Measurements from ENCODE around the gene OR6M1.

GRCh38 chr11:123797541-123797940, 8.6 kb downstream of the OR6M1 start:
- TF ChIP-seq, protein P1, sequence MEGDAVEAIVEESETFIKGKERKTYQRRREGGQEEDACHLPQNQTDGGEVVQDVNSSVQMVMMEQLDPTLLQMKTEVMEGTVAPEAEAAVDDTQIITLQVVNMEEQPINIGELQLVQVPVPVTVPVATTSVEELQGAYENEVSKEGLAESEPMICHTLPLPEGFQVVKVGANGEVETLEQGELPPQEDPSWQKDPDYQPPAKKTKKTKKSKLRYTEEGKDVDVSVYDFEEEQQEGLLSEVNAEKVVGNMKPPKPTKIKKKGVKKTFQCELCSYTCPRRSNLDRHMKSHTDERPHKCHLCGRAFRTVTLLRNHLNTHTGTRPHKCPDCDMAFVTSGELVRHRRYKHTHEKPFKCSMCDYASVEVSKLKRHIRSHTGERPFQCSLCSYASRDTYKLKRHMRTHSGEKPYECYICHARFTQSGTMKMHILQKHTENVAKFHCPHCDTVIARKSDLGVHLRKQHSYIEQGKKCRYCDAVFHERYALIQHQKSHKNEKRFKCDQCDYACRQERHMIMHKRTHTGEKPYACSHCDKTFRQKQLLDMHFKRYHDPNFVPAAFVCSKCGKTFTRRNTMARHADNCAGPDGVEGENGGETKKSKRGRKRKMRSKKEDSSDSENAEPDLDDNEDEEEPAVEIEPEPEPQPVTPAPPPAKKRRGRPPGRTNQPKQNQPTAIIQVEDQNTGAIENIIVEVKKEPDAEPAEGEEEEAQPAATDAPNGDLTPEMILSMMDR (tag by site-specific recombination; IDR thresholded peaks at IDR 0.05), result no peak
- no peak for TF ChIP-seq ZNF341 (tag by site-specific recombination; IDR thresholded peaks at IDR 0.05; ENCODE audit: low read depth)
- TF ChIP-seq, protein P2, sequence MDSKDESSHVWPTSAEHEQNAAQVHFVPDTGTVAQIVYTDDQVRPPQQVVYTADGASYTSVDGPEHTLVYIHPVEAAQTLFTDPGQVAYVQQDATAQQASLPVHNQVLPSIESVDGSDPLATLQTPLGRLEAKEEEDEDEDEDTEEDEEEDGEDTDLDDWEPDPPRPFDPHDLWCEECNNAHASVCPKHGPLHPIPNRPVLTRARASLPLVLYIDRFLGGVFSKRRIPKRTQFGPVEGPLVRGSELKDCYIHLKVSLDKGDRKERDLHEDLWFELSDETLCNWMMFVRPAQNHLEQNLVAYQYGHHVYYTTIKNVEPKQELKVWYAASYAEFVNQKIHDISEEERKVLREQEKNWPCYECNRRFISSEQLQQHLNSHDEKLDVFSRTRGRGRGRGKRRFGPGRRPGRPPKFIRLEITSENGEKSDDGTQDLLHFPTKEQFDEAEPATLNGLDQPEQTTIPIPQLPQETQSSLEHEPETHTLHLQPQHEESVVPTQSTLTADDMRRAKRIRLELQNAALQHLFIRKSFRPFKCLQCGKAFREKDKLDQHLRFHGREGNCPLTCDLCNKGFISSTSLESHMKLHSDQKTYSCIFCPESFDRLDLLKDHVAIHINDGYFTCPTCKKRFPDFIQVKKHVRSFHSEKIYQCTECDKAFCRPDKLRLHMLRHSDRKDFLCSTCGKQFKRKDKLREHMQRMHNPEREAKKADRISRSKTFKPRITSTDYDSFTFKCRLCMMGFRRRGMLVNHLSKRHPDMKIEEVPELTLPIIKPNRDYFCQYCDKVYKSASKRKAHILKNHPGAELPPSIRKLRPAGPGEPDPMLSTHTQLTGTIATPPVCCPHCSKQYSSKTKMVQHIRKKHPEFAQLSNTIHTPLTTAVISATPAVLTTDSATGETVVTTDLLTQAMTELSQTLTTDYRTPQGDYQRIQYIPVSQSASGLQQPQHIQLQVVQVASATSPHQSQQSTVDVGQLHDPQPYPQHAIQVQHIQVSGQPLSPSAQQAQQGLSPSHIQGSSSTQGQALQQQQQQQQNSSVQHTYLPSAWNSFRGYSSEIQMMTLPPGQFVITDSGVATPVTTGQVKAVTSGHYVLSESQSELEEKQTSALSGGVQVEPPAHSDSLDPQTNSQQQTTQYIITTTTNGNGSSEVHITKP (tag by site-specific recombination; IDR thresholded peaks at IDR 0.05), result no peak
- TF ChIP-seq ZNF394 (tag by site-specific recombination; IDR thresholded peaks at IDR 0.05; ENCODE audit: borderline replicate concordance), result no peak
- TF ChIP-seq MZF1 (tag by site-specific recombination; IDR thresholded peaks at IDR 0.05; ENCODE audit: borderline replicate concordance), result no peak
- no peak for TF ChIP-seq ZNF214 (tag by site-specific recombination; IDR thresholded peaks at IDR 0.05; ENCODE audit: borderline replicate concordance)
- TF ChIP-seq ZBTB20 (tag by site-specific recombination; IDR thresholded peaks at IDR 0.05), result no peak
- TF ChIP-seq KLF16 (tag by site-specific recombination; IDR thresholded peaks at IDR 0.05), result no peak
- no peak for TF ChIP-seq ZNF274 (IDR thresholded peaks at IDR 0.05; ENCODE audit: low read length)
- no peak for TF ChIP-seq ZNF274 (tag by site-specific recombination; IDR thresholded peaks at IDR 0.05; ENCODE audit: borderline replicate concordance)
- TF ChIP-seq ZFP41 (tag by site-specific recombination; IDR thresholded peaks at IDR 0.05; ENCODE audit: borderline replicate concordance), result no peak
- TF ChIP-seq ZNF146 (tag by site-specific recombination; IDR thresholded peaks at IDR 0.05), result no peak
- TF ChIP-seq, protein P3, sequence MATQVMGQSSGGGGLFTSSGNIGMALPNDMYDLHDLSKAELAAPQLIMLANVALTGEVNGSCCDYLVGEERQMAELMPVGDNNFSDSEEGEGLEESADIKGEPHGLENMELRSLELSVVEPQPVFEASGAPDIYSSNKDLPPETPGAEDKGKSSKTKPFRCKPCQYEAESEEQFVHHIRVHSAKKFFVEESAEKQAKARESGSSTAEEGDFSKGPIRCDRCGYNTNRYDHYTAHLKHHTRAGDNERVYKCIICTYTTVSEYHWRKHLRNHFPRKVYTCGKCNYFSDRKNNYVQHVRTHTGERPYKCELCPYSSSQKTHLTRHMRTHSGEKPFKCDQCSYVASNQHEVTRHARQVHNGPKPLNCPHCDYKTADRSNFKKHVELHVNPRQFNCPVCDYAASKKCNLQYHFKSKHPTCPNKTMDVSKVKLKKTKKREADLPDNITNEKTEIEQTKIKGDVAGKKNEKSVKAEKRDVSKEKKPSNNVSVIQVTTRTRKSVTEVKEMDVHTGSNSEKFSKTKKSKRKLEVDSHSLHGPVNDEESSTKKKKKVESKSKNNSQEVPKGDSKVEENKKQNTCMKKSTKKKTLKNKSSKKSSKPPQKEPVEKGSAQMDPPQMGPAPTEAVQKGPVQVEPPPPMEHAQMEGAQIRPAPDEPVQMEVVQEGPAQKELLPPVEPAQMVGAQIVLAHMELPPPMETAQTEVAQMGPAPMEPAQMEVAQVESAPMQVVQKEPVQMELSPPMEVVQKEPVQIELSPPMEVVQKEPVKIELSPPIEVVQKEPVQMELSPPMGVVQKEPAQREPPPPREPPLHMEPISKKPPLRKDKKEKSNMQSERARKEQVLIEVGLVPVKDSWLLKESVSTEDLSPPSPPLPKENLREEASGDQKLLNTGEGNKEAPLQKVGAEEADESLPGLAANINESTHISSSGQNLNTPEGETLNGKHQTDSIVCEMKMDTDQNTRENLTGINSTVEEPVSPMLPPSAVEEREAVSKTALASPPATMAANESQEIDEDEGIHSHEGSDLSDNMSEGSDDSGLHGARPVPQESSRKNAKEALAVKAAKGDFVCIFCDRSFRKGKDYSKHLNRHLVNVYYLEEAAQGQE (tag by site-specific recombination; IDR thresholded peaks at IDR 0.05), result no peak

Measured in HEK293 (cell line).